GM12891 (cell line): ENCODE data around the gene ABHD17A.

Experiments used
- DNase-seq: peaks from one replicate; pipeline ENCODE4 v3.0.0; 2011; ENCODE audit warnings: low spot score; ENCODE audit not compliant: insufficient read length
- FAIRE-seq: peaks from 2 replicates; lab custom pipeline; 2011; peaks lifted over from hg19 to GRCh38; lab: Jason Lieb, UNC
- PAX5 ChIP-seq: IDR thresholded peaks from 2 replicates; pipeline ENCODE4 v1.6.1; 2011; ENCODE audit warnings: low read length, moderate library complexity, mild to moderate bottlenecking; ENCODE audit not compliant: insufficient read depth, severe bottlenecking
- POLR2A ChIP-seq: IDR thresholded peaks from 2 replicates; pipeline ENCODE4 v1.6.1; 2011; ENCODE audit warnings: low read depth, low read length, control low read depth
- POLR2AphosphoS5 ChIP-seq: IDR thresholded peaks from 2 replicates; pipeline ENCODE4 v1.6.1; 2011; ENCODE audit warnings: low read depth, low read length, control low read depth
- POU2F2 ChIP-seq: IDR thresholded peaks from 2 replicates; pipeline ENCODE4 v1.6.1; 2011; ENCODE audit warnings: low read depth, mild to moderate bottlenecking, control low read depth, low read length, moderate library complexity
- SPI1 ChIP-seq: IDR thresholded peaks from 2 replicates; pipeline ENCODE4 v1.6.1; 2011; ENCODE audit warnings: low read depth, low read length, control low read depth
- TAF1 ChIP-seq: IDR thresholded peaks from 2 replicates; pipeline ENCODE4 v1.6.1; 2011; ENCODE audit warnings: low read depth, low read length, control low read depth

ABHD17A gene

GRCh38 chr19:1874554-1875185, 10.6 kb downstream of the ABHD17A start:
- FAIRE-seq = peak; percentile 69
- DNase-seq = no peak
- no peak for TF ChIP-seq POLR2AphosphoS5
- TF ChIP-seq TAF1 = no peak
- no peak for TF ChIP-seq POU2F2
- no peak for TF ChIP-seq POLR2A

GRCh38 chr19:1873524-1874473, 11.5 kb downstream of the ABHD17A start:
- no peak for FAIRE-seq
- TF ChIP-seq TAF1 = no peak
- TF ChIP-seq SPI1 = no peak
- no peak for TF ChIP-seq POLR2AphosphoS5
- no peak for TF ChIP-seq POLR2A
- no peak for TF ChIP-seq POU2F2
- TF ChIP-seq PAX5 = no peak
- no peak for DNase-seq

GRCh38 chr19:1872807-1873523, 12.3 kb downstream of the ABHD17A start:
- DNase-seq = no peak
- FAIRE-seq = no peak

GRCh38 chr19:1871630-1872029, 13.7 kb downstream of the ABHD17A start:
- TF ChIP-seq POU2F2 (no peak), SPI1 (no peak), TAF1 (no peak), PAX5 (no peak), POLR2A (no peak), POLR2AphosphoS5 (no peak)
- DNase-seq (no peak), FAIRE-seq (no peak)

More at GRCh38 chr19:1872807-1873523, 12.3 kb downstream of the ABHD17A start:
- peak; percentile 47; the same call in 1 of the 2 replicates for TF ChIP-seq POLR2AphosphoS5
- TF ChIP-seq PAX5 = no peak
- no peak for TF ChIP-seq TAF1
- no peak for TF ChIP-seq SPI1
- TF ChIP-seq POLR2A = no peak

- FAIRE-seq = no peak
- no peak for DNase-seq
- TF ChIP-seq POLR2AphosphoS5 = no peak
- no peak for TF ChIP-seq PAX5
- no peak for TF ChIP-seq POU2F2
Observed at GRCh38 chr19:1871140-1871597, 14.1 kb downstream of the ABHD17A start.

- DNase-seq (no peak), FAIRE-seq (no peak)
- no peak for TF ChIP-seq POLR2AphosphoS5
- no peak for TF ChIP-seq TAF1
- no peak for TF ChIP-seq POLR2A
- no peak for TF ChIP-seq POU2F2
- no peak for TF ChIP-seq SPI1
- TF ChIP-seq PAX5 = no peak
Observed at GRCh38 chr19:1868971-1869370, 16.3 kb downstream of the ABHD17A start.

GRCh38 chr19:1867349-1867724, 18.0 kb downstream of the ABHD17A start:
- no peak for TF ChIP-seq POU2F2
- no peak for TF ChIP-seq SPI1
- TF ChIP-seq POLR2AphosphoS5 = no peak
- no peak for TF ChIP-seq TAF1
- TF ChIP-seq POLR2A = no peak
- no peak for TF ChIP-seq PAX5
- DNase-seq = no peak
- no peak for FAIRE-seq

GRCh38 chr19:1866693-1867348, 18.5 kb downstream of the ABHD17A start:
- no peak for TF ChIP-seq SPI1
- TF ChIP-seq PAX5 = no peak
- TF ChIP-seq TAF1 = no peak
- no peak for TF ChIP-seq POU2F2
- no peak for TF ChIP-seq POLR2AphosphoS5
- TF ChIP-seq POLR2A = no peak
- FAIRE-seq = no peak
- no peak for DNase-seq
